SHP77 treated with DMSO at 0.1 percent for 48 hours (cell line): ENCODE data around the gene PAGR1.
"Not testable (repeated sequence)": the region's sequence is repeated elsewhere in the genome, so short reads cannot be mapped to it uniquely, and the experiment has no call there.

Experiments
- DNase-seq: peaks from one replicate; lab custom pipeline; 2025; lab: John Stamatoyannopoulos, UW

The PAGR1 gene

DNA sequence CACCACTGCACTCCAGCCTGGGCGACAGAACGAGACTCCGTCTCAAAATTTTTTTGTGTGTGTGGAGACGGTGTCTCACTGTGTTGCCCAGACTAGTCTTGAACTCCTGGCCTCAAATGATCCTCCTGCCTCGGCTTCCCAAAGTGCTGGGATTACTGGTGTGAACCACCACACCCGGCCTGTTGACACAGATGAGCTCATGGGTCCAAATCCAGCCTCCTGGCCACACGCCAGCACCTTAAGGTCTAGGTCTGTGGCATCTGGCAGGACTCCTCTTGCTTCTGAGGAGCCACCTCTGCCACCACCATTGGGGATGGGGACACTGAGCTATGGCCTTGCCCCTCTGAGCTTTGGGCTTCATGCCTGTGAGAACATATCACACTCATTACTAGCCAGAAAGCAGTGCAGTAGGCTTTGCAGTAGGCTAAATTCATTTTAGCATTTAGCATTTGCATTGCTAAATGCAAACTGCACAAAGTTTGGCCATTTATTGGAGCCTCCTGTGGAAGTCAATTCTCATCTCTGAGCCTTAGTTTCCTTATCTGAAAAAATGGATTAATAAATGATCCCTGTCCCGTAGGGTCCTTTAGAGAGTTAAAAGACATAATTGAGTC, 52.6 kb downstream of the PAGR1 start:
- no peak for DNase-seq

DNA sequence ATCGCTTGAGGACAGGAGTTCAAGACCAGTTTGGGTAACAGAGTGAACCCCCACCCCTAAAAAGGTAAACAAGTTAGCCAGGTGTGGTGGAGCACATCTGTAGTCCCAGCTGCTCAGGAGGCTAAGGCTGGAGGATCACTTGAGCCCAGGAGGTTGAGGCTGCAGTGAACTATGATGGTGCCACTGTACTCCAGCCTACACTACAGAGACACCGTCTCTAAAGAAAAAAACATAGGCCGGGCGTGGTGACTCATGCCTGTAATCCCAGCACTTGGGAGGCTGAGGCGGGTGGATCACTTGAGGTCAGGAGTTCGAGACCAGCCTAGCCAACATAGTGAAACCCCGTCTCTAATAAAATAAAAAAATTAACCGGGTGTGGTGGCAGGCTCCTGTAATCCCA, 53.1 kb downstream of the PAGR1 start:
- DNase-seq: not testable (repeated sequence)
